ENCODE measurements around the gene RAB4A. TPM values are rescaled to one million over a fixed set of nuclear protein-coding genes. Genes with fewer than 3 reads are reported as not detected.
A peak's percentile ranks its signal among the peaks of the same experiment; 100 is the strongest.

The RAB4A gene
- total RNA-seq, 1 experiment from 2014 or later, result 98.9 TPM

DNA sequence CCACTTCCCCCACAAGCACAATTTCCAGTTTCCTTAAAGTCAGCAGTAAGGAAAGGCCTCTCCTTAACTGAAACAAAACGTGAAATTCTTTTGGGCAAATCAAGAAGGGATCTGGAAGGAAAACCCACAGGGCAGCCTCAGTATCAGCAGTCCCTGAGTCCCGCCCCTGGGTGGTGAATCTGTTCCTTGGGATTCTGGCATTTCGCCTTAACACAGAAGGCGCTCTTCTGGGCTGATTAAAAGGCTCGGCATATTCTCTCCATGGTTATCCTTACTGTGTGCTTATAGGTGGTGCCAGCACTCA, 12.2 kb upstream of the RAB4A start:
- ChIA-PET CTCF (interaction anchor here (0.6 to 2.3 kb wide), 6 partner anchors 12 to 354 kb away, joined by 3 to 18 read pairs (median 5); no protein-coding TSS in a partner anchor), POLR2A (interaction anchor here (0.6 kb wide), 1 partner anchor 80 kb away, joined by 3 read pairs; no protein-coding TSS in a partner anchor)
- Mint-ChIP-seq H3K4me1 (ENCODE audit: low read depth, unreplicated experiment) (no peaks in the 10 kb centered on the region), H3K36me3 (ENCODE audit: insufficient read depth, unreplicated experiment) (no peaks in the 10 kb centered on the region), H3K4me3 (ENCODE audit: unreplicated experiment) (no peak overlapping the region), H3K9me3 (ENCODE audit: unreplicated experiment) (no peaks in the 10 kb centered on the region), H3K27ac (ENCODE audit: unreplicated experiment) (peak overlapping the region; percentile 46), H3K27me3 (ENCODE audit: insufficient read depth, unreplicated experiment) (no peaks in the 10 kb centered on the region)
- Histone ChIP-seq H3K9me3 (no peaks in the 10 kb centered on the region; the same call in 1 of the 2 replicates), H3K27me3 (replicated peaks; ENCODE audit: control insufficient read depth, insufficient read depth, low read length) (no peaks in the 10 kb centered on the region), H3K4me1 (peaks cover 5% of the 10 kb centered on the region; the same call in 1 of the 2 replicates), H3K4me3 (ENCODE audit: low read depth, low read length) (no peak overlapping the region), H3K36me3 (ENCODE audit: control insufficient read depth, insufficient read depth, low read length) (no peaks in the 10 kb centered on the region)
- no peak for DNase-seq
- TF ChIP-seq, protein P1, sequence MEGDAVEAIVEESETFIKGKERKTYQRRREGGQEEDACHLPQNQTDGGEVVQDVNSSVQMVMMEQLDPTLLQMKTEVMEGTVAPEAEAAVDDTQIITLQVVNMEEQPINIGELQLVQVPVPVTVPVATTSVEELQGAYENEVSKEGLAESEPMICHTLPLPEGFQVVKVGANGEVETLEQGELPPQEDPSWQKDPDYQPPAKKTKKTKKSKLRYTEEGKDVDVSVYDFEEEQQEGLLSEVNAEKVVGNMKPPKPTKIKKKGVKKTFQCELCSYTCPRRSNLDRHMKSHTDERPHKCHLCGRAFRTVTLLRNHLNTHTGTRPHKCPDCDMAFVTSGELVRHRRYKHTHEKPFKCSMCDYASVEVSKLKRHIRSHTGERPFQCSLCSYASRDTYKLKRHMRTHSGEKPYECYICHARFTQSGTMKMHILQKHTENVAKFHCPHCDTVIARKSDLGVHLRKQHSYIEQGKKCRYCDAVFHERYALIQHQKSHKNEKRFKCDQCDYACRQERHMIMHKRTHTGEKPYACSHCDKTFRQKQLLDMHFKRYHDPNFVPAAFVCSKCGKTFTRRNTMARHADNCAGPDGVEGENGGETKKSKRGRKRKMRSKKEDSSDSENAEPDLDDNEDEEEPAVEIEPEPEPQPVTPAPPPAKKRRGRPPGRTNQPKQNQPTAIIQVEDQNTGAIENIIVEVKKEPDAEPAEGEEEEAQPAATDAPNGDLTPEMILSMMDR (IDR thresholded peaks at IDR 0.05; ENCODE audit: insufficient read depth in 1 of 2, low read depth in 1 of 2, low read length in 1 of 2, severe bottlenecking in 1 of 2, unreplicated experiment in 1 of 2), result no peak
- no TSS peak for BruUV-seq (replicated peaks)
- intact Hi-C loops (cut with micrococcal nuclease; ENCODE audit: unreplicated experiment), result loop anchor here (1.0 to 10.0 kb wide), 4 partner anchors 195 to 564 kb away; no protein-coding TSS in a partner anchor

DNA sequence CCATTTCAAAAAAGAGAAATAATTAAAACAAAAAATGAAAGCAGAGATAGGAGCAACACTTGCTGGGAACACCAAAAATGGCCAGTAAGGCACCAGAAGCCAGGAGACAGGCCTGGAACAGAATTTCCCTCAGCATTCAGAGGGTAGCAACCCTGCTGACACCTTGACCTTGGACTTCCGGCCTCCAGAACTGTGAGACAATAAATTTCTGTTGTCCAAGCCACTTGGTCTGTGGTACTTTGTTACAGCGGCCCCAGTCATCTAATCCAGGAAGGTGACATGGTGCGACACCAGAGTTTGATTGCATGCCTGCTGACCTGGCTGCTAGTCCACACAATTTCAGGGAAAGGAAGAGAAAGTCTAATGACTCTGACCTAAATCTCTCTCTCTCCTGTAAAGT, 10.6 kb upstream of the RAB4A start:
- Histone ChIP-seq H3K36me3 (ENCODE audit: control insufficient read depth, insufficient read depth, low read length) (no peaks in the 10 kb centered on the region), H3K4me1 (peaks cover 5% of the 10 kb centered on the region; the same call in 1 of the 2 replicates), H3K4me3 (ENCODE audit: low read depth, low read length) (no peak overlapping the region), H3K9me3 (no peaks in the 10 kb centered on the region; the same call in 1 of the 2 replicates), H3K27me3 (replicated peaks; ENCODE audit: control insufficient read depth, insufficient read depth, low read length) (no peaks in the 10 kb centered on the region)
- ChIA-PET CTCF (interaction anchor here (1.2 kb wide), 1 partner anchor 11 kb away, joined by 3 read pairs; the partner anchor contains the start of gene RAB4A), POLR2A (no interaction called here)
- TF ChIP-seq, protein P1 (IDR thresholded peaks at IDR 0.05; ENCODE audit: insufficient read depth in 1 of 2, low read depth in 1 of 2, low read length in 1 of 2, severe bottlenecking in 1 of 2, unreplicated experiment in 1 of 2), result no peak
- no peak for DNase-seq
- H3K4me3 Mint-ChIP-seq (ENCODE audit: unreplicated experiment), result no peak overlapping the region
- no peaks in the 10 kb centered on the region for H3K27me3 Mint-ChIP-seq (ENCODE audit: insufficient read depth, unreplicated experiment)
- intact Hi-C loops (cut with micrococcal nuclease; ENCODE audit: unreplicated experiment), result no loop called here
- H3K4me1 Mint-ChIP-seq (ENCODE audit: low read depth, unreplicated experiment), result no peaks in the 10 kb centered on the region
- no peak overlapping the region for H3K27ac Mint-ChIP-seq (ENCODE audit: unreplicated experiment)
- H3K9me3 Mint-ChIP-seq (ENCODE audit: unreplicated experiment), result no peaks in the 10 kb centered on the region
- BruUV-seq (replicated peaks), result no TSS peak
- no peaks in the 10 kb centered on the region for H3K36me3 Mint-ChIP-seq (ENCODE audit: insufficient read depth, unreplicated experiment)

DNA sequence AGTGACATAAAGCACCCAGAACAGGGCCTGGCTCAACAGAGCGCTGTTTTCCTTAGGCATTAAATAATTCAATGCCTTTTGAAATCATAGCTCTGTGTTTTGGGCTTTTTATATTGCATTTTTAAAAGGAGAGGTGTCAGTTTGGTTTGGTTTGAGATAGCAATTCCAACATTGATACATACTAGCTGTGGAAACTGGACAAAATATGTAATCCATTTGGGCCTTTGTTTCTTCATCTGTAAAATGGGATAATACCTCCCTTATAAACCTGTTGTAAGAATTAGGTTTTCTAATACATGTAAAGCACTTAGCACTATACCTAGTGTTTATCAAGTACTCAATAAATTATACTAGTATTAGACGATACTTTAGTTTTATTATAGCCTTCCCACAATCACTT, 8.7 kb upstream of the RAB4A start:
- no peaks in the 10 kb centered on the region for H3K36me3 Mint-ChIP-seq (ENCODE audit: insufficient read depth, unreplicated experiment)
- CTCF ChIA-PET, result no interaction called here

More for the DNA sequence above, 8.7 kb upstream of the RAB4A start:
- Mint-ChIP-seq H3K9me3 (ENCODE audit: unreplicated experiment) (no peaks in the 10 kb centered on the region), H3K27me3 (ENCODE audit: insufficient read depth, unreplicated experiment) (no peaks in the 10 kb centered on the region), H3K4me3 (ENCODE audit: unreplicated experiment) (no peak overlapping the region), H3K4me1 (ENCODE audit: low read depth, unreplicated experiment) (no peaks in the 10 kb centered on the region), H3K27ac (ENCODE audit: unreplicated experiment) (no peak overlapping the region)
- no peaks in the 10 kb centered on the region; the same call in 1 of the 2 replicates for H3K9me3 ChIP-seq
- DNase-seq, result no peak
- intact Hi-C loops (cut with micrococcal nuclease; ENCODE audit: unreplicated experiment), result no loop called here
- H3K4me3 ChIP-seq (ENCODE audit: low read depth, low read length), result no peak overlapping the region
- no peaks in the 10 kb centered on the region for H3K27me3 ChIP-seq (replicated peaks; ENCODE audit: control insufficient read depth, insufficient read depth, low read length)
- TF ChIP-seq, protein P1 (IDR thresholded peaks at IDR 0.05; ENCODE audit: insufficient read depth in 1 of 2, low read depth in 1 of 2, low read length in 1 of 2, severe bottlenecking in 1 of 2, unreplicated experiment in 1 of 2), result no peak
- no peaks in the 10 kb centered on the region for H3K36me3 ChIP-seq (ENCODE audit: control insufficient read depth, insufficient read depth, low read length)
- H3K4me1 ChIP-seq, result peaks cover 5% of the 10 kb centered on the region; the same call in 1 of the 2 replicates
- no TSS peak for BruUV-seq (replicated peaks)
- POLR2A ChIA-PET, result no interaction called here
